ENCODE data around the gene PHKA2.

DNA sequence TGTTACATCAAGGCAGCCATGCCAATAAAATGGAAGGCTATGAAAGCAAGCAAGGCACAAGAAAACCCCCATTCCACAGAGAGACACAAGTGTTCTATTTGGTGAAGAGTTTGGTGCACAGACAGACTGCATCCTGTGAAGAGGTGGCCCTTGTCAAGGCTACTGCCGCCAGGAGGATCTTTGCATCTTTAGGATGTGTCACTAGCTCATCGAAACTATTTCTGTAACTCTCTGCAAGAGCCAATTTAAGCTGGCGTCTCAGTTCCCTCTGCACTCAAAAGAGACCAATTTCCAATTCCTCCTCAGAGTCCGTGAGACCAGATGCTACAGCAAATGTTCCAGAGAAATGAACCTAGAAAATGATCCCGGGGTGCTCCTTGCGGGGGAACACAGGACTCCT, 91.0 kb downstream of the PHKA2 start:
- TF ChIP-seq POLR2AphosphoS5 (IDR thresholded peaks at IDR 0.05) (no peak), POLR2A (IDR thresholded peaks at IDR 0.05) (no peak)
- TF ChIP-seq, protein P1, sequence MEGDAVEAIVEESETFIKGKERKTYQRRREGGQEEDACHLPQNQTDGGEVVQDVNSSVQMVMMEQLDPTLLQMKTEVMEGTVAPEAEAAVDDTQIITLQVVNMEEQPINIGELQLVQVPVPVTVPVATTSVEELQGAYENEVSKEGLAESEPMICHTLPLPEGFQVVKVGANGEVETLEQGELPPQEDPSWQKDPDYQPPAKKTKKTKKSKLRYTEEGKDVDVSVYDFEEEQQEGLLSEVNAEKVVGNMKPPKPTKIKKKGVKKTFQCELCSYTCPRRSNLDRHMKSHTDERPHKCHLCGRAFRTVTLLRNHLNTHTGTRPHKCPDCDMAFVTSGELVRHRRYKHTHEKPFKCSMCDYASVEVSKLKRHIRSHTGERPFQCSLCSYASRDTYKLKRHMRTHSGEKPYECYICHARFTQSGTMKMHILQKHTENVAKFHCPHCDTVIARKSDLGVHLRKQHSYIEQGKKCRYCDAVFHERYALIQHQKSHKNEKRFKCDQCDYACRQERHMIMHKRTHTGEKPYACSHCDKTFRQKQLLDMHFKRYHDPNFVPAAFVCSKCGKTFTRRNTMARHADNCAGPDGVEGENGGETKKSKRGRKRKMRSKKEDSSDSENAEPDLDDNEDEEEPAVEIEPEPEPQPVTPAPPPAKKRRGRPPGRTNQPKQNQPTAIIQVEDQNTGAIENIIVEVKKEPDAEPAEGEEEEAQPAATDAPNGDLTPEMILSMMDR (IDR thresholded peaks at IDR 0.05 in 8 of 11, conservative IDR thresholded peaks at IDR 0.05 in 3 of 11), result no peak
